HG02678 (cell line): Measurements from ENCODE around the gene KCNF1.

Source experiments
- ATAC-seq: cut with Tn5 transposase; IDR thresholded peaks from one replicate; pipeline ENCODE4 v1.9.1; 2021; ENCODE audit warnings: mild to moderate bottlenecking, moderate library complexity; ENCODE audit not compliant: unreplicated experiment

Gene KCNF1

DNA sequence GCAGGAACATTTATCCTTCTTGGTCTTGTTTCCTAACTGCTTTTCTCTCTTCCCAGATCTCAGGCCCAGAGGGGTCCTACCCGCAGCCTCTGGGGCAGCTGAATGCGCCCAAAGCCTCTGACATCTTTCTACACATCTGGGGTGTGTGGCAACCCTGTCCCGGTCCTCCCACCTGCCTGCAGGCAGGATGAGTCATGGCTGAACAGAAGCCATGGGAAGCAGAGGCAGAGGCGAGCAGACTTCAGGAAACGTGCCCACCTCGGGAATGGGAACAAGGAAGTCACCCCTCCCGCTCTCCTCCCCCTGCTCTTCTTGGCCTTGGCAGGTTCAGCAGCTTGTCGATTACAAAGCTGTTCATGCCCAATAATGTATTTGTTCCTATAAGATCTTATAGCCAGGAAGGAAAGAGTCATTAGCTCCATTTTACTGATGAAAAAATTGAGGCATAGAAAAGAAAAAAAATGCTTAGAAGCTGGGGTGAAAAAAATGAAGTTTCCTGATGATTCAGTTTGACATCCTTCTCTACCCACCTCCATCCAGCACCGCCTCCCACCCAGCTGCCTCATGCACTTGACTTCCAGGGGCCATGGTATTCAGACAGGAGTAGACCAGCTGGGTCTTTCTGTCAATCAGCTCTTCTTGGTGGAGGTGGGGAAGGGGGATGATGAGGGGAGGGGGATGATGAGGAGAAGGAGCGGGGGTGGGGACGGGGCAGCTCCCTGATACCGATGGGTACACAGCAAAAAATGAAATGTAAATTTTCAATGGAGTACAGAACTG is 10.4 kb upstream of the KCNF1 start:
- no peak for ATAC-seq

DNA sequence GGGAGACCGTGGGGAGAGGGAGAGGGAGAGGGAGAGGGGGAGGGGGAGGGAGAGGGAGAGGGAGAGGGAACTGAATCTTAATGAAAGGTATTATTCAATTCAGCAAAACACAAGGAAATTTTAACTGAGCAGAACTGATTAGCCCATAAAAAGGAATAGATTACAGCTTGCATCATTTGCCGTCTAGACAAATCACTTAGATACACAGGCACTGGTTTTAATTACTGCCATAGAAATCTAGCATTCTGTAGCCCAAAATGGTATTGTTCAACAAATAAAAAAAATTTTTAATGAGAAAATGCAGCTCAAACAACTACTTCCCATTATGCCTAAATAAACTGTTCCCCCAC is 7.9 kb upstream of the KCNF1 start:
- no peak for ATAC-seq

- no peak for ATAC-seq
Observed at GRCh38 chr2:10904455-10904854, 7.3 kb upstream of the KCNF1 start.

DNA sequence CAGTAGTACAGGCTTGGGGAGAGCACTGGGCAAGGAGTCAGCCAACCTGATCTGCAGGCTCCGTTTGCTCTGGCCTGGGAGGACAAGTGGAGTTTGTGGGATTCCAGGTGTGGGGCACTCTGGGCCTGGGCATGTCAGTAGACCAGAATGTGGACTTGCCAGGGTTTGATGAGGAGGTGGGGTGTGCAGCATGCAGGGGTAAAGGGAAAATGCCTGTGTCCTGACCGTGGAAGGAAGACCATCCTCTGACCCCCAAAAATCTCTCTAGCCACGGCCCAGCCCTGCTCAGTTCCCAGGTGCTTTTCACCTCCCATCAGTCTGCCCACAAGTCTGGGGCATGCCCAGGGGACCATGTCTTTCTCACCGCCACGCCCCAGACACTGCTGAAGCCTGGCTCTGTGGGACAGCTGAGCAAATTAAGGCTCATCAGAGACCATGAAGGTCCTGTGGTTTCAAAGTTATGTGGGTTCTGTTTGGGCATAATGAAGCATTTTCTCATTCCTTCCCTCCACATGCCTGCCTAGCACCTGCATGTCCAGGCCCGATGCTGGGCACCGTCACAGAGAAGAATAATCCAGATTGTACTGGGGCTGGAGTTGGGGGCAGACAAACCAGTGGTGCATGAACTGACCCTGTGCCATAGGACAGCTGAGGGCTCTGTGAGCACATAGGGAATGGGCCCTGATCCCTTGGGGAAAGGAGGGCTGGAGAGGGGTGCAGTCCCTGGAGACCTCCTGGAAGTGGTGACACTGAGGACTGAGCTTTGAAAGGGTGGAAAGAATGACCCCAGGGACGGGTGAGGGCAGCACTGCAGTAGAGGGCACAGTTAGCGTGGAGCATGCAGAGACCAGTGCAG is 6.5 kb upstream of the KCNF1 start:
- ATAC-seq: no peak

- ATAC-seq: no peak
Observed at GRCh38 chr2:10905862-10906143, 5.9 kb upstream of the KCNF1 start.

GRCh38 chr2:10906926-10907625 is 4.7 kb upstream of the KCNF1 start:
- ATAC-seq: no peak

GRCh38 chr2:10908195-10908594 is 3.5 kb upstream of the KCNF1 start:
- no peak for ATAC-seq

DNA sequence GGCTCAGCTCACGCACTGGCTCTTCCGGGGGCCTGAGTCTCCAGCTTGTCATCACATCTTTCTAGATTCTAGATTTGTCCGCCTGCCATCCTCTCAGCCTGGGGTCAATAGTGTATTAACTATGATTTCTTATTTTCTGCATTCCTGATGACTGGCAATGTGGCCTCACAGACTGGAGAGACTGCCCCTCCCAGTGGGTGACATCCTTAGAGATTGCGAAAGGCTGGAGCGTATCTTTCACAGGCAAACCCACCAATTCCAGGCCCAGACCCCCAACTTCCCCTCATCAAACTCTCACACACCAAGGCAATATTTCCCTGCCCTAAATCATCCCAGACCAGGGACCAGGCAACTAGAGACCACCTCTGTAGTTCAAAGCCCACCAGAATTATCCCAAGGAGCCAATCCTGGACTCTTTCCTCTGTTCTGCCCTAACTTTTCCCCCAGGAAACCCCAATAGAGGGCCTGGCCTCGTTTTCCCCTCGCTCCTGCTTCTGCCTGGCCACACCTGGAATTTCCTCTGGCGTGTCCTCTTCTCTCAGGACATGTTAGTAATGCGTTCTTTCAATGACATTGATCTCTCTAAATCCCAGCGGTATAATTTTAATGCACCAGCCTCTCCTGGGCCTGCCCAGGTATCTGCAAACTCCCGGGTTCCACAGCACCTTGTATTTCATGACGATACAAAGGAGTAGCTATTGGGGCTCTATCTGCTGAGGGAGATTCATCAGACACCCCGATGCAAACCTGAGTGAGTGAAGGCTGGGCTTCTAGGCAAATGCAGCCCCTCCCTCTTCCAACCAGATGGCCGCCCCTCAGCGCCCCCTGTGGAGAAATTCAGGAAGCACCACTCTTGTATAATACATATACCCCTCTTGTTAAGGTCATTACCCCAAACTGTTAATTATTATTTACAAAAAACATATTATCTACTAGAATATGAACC is 2.4 kb upstream of the KCNF1 start:
- ATAC-seq: no peak

DNA sequence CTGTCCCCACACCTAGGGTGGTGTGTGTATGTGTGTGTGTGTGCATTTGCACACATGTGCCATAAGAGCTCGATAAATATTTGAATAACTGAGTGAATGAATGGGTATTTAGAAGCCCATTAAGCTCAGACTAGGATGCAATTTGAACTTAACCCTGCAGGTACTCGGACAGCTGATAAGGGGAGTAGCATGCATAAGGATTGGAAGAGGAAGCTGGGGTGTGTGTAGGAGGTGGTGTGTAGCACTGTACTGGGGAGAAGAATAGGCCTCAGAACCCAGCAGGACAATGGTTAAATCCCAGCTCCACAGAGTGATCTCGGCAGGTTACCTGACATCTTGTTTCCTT is 1.8 kb upstream of the KCNF1 start:
- ATAC-seq: no peak

DNA sequence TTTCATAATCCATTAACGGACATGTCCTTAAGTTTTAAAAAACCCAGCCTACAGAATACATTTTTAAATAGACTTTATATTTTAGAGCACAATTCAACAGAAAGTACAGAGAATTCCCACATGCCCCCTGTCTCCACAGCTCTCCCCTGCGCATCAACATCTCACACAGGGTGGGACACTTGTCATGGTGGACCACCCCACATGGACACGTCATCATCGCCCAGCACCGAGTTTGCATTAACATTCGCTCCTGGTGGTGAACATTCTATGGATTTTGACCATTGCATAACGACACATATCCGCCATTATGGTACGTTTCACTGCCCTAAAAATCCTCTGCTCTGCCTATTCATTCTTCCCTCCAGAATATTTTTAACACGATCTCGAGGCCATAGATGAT is 1.1 kb upstream of the KCNF1 start:
- no peak for ATAC-seq

DNA sequence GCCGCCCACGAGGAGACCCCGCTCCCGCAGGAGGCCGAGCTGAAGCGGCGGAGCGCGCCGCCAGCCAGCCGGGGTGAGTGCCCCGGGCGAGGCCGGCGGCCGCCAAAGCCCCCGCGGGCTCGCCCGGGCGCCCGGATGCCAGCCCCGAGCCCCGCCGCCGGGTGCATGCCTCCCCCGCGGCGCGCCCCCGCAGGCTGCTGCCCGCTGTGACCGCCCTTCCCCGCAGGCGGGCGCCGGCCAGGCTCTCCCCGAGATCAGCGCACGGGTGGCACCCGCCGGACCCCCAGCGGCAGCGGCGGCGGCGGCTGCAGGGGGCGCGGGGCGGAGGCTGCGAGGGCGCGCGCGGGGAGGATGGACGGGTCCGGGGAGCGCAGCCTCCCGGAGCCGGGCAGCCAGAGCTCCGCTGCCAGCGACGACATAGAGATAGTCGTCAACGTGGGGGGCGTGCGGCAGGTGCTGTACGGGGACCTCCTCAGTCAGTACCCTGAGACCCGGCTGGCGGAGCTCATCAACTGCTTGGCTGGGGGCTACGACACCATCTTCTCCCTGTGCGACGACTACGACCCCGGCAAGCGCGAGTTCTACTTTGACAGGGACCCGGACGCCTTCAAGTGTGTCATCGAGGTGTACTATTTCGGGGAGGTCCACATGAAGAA is 470 bp downstream of the KCNF1 start:
- no peak for ATAC-seq

GRCh38 chr2:10912796-10913455 is 1.2 kb downstream of the KCNF1 start:
- ATAC-seq: no peak

- no peak for ATAC-seq
Observed at GRCh38 chr2:10913501-10914271, 2.0 kb downstream of the KCNF1 start.

- ATAC-seq: no peak
Observed at GRCh38 chr2:10914272-10914693, 2.5 kb downstream of the KCNF1 start.

- no peak for ATAC-seq
Observed at GRCh38 chr2:10915236-10915635, 3.5 kb downstream of the KCNF1 start.

- ATAC-seq: no peak
Observed at GRCh38 chr2:10915731-10916276, 4.1 kb downstream of the KCNF1 start.

- ATAC-seq: no peak
Observed at GRCh38 chr2:10916953-10917352, 5.2 kb downstream of the KCNF1 start.

GRCh38 chr2:10917927-10918326 is 6.2 kb downstream of the KCNF1 start:
- no peak for ATAC-seq
